Bladder microvascular endothelial cell (primary cell): ENCODE data around the gene RNF217. TPM values are rescaled to one million over a fixed set of nuclear protein-coding genes. Genes with fewer than 3 reads are reported as not detected.

Experiments used
- total RNA-seq: library from RNA; depleted of rRNA; stranded (reverse); fragments of >200 nt; gene quantifications from 2 replicates; pipeline ENCODE4 v1.2.3, GENCODE V29; 2014

The RNF217 gene
- total RNA-seq: 7.4 and 39.1 TPM in 2 replicates

GRCh38 chr6:124961777-124962638 is at the start of gene RNF217:
TSS of gene RNF217 (plus strand) at chr6:124962437. CDS start at chr6:124962545, 108 bp downstream.

Other genes starting within 250 kb of the RNF217 start
- gene TPD52L1, start 191.3 kb downstream of the RNF217 start, total RNA-seq: 3.8 and 5.3 TPM in 2 replicates